RWPE1 (cell line): ENCODE data around the gene NFATC2.

ENCODE experiments used
- CTCF ChIA-PET: fragments of 350-600 bp; sonication (Branson Sonifier 250); formaldehyde crosslinking; extraction: SDS; loops from one replicate; lab custom pipeline; 2021; lab: Yijun Ruan, JAX
- POLR2A ChIA-PET: fragments of 400-600 bp; formaldehyde crosslinking; extraction: SDS; loops from one replicate; lab custom pipeline; 2020; ENCODE audit warnings: antibody characterized with exemption; ENCODE audit not compliant: low non-redundant PET; lab: Yijun Ruan, JAX
- DNase-seq: peaks from one replicate; pipeline ENCODE4 v3.0.0; 2012; ENCODE audit warnings: low spot score
- H3K27ac ChIP-seq: fragments of 450-650 bp; 2 replicates; pipeline ENCODE4 v1.5.1; 2017
- TF ChIP-seq, protein P1 (sequence below): fragments of 450-650 bp; conservative IDR thresholded peaks from 2 replicates; pipeline ENCODE4 v1.5.1; 2017; ENCODE audit warnings: low read depth, mild to moderate bottlenecking

The NFATC2 gene

DNA sequence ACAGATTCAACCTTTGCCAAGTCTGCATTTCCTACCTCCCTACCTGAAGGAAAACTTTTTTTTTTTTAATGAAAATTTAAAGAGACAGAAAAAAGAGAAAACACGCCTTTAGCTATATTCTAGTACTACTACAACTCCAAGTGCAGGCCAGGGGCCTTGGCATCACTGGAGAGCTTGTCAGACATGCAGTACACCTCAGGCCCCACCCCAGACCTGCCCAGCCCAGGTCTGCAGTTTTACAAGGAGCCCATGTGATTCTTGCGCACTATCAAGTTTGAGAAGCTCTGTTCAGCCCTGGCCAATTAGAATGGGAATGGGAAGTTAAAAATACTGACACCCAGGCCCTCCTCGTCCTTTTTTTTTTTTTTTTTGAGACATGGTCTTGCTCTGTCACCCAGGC, 85.0 kb downstream of the NFATC2 start:
- CTCF ChIA-PET, result interaction anchor here (0.6 to 1.3 kb wide), 4 partner anchors 24 to 138 kb away, joined by 3 to 10 read pairs (median 5); no protein-coding TSS in a partner anchor
- TF ChIP-seq, protein P1, sequence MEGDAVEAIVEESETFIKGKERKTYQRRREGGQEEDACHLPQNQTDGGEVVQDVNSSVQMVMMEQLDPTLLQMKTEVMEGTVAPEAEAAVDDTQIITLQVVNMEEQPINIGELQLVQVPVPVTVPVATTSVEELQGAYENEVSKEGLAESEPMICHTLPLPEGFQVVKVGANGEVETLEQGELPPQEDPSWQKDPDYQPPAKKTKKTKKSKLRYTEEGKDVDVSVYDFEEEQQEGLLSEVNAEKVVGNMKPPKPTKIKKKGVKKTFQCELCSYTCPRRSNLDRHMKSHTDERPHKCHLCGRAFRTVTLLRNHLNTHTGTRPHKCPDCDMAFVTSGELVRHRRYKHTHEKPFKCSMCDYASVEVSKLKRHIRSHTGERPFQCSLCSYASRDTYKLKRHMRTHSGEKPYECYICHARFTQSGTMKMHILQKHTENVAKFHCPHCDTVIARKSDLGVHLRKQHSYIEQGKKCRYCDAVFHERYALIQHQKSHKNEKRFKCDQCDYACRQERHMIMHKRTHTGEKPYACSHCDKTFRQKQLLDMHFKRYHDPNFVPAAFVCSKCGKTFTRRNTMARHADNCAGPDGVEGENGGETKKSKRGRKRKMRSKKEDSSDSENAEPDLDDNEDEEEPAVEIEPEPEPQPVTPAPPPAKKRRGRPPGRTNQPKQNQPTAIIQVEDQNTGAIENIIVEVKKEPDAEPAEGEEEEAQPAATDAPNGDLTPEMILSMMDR, result no peak
- peak overlapping the region; percentile 95 for H3K27ac ChIP-seq
- POLR2A ChIA-PET, result interaction anchor here (0.6 kb wide), 1 partner anchor 521 kb away, joined by 11 read pairs; no protein-coding TSS in a partner anchor
- DNase-seq, result peak; percentile 34

DNA sequence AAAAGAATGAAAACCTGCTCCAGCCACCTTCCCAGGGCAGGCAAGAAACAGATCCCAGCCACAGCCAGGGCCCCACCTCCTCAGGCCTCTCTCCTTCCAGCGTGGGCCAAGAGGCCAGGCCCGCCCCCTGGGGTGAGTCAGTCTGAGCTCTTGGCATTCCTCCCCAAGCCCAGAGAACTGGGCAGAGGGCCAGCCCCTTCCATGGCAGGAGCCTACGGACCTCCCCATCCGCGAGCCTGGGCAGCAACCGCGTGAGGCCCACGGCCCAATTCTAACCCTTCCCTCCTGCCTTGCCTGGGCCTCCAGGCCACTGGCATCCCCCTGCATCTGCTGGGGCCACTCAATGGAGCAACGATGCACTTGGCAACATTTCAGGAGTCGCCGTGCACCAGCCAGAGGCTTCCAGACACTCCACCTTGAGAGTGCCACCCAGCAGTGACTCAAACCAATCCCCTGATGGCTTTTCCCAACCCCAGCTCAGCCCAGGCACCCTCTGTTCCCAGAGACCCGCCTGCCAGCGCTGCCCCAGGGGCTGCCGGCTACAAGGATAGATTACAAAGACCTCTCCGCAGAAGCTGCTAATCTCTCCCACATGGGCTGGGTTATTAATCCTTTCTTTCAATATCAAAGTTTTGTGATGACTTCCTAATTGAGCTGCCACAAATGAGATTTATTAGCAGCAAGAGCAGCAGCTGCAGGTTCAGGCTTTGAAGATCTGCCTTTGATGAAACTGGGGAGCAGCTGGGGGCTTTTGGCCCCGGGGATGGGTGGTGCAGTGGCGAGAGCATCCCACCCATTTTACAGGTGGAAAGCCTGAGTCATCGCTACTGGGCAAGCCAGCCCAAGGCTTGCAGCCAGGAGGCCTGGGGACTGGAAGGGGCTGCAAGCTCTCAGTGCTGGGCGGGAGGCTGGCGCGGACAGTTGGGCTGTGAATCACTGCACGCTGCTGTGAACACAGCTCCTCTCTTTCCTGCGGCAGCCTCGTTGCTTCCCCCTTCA, 85.7 kb downstream of the NFATC2 start:
- TF ChIP-seq, protein P1, result no peak
- peak overlapping the region; percentile 95 for H3K27ac ChIP-seq
- CTCF ChIA-PET, result interaction anchor here (0.6 to 1.3 kb wide), 8 partner anchors 24 to 663 kb away, joined by 3 to 10 read pairs (median 4); no protein-coding TSS in a partner anchor
- POLR2A ChIA-PET, result interaction anchor here (0.6 kb wide), 2 partner anchors 149 to 521 kb away, joined by 5 to 11 read pairs; no protein-coding TSS in a partner anchor
- peak; percentile 98 for DNase-seq

DNA sequence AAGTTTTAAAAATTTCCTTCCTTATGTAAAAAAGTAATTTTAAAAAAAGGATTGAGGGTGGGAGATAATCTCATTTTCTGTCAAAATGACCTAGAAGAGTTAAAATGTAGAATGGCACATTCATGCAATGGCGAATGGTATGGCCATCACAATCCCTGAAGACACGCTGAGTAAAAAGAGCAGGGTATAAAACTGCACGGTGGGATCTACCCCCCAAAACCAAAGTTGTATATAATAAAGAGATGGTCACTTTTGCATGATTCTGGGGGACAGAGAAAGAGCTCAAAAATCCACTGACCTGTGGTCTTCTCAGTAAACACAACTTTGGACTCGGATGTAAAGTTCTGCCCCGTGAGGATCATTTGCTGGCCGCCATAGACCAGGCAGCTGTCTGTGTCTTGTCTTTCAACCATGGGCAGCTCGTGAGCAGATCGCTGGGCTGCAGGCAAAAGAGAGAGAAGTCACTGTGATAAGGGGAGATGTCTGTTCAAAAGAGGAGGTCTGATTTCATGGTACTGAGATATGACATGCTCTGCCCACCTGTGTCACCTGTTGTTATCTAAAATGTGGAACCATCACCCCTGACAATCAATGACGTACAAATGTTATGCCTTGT, 88.2 kb downstream of the NFATC2 start:
- ChIA-PET CTCF (no interaction called here), POLR2A (no interaction called here)
- TF ChIP-seq, protein P1, result no peak
- DNase-seq, result no peak
- H3K27ac ChIP-seq, result no peak overlapping the region

DNA sequence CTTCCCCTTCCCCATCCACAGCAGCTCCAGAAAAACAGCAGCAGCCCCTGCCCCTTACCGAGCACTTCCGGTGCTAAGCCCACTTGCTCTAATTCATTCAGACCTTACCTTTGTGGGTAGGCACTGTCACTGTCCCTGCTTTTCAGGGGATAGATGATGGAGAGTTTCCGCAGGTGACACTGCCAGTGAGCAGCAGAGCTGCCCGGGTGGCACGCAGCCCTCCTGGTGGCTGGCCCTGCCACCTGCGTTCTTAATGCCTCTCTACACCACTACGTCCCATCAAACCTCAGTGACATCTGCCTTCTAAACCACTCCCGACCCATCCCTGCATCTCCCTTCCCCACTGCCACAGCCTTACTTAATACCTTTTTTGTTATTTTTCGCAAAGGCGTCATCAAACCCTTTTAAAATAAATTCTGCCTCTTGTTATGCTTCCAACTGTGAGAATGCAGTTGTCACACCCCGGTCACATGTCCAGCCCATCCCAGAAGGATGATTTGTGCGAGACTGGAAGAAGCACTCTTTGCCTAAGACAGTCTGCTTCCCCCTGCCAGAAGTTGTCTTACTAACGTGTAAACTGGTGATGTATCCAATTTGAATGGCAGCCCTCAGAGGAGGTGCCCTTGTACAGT, 89.7 kb downstream of the NFATC2 start:
- no peak overlapping the region for H3K27ac ChIP-seq
- ChIA-PET CTCF (no interaction called here), POLR2A (no interaction called here)
- no peak for DNase-seq
- TF ChIP-seq, protein P1, result no peak

DNA sequence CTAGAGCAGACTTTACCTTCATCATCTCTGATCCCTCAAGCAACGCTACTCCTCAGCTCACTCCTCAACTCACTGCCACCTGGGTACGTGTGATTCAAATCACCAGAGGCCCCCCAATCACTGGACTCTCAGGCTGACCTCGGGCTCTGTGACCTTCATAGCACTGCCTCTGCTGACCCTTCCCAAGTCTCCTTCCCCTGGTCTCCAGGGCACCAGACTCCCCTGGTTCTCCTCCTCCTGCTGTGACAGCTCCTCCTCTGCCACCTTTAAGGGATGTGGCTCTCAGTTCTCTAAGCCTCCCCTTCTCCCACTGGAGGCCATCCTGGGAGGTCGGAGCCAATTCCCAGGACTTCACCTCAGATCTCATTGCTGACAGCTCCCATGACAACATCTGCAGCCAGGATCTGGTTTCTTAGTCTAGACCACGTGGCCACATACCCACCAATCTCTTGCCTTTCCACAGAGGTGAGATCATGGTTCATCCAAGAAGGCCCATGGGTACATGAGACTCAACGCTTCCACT, 90.4 kb downstream of the NFATC2 start:
- no peak for DNase-seq
- TF ChIP-seq, protein P1, result no peak
- H3K27ac ChIP-seq, result no peak overlapping the region
- POLR2A ChIA-PET, result no interaction called here
- CTCF ChIA-PET, result no interaction called here

DNA sequence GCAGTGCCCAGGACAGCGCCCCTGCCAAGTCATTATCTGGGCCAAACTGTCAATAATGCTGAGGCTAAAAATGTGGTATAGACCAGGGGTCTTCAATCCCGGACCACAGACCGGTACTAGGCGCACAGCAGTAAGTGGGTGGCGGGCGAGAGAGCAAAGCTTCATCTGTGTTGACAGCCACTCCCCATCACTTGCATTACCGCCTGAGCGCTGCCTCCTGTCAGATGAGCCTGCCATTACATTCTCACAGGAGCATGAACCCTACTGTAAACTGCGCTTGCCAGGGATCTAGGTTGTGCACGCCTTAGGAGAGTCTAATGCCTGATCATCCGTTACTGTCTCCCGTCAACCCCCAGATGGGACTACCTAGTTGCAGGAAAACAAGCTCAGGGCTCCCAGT, 91.0 kb downstream of the NFATC2 start:
- ChIA-PET CTCF (no interaction called here), POLR2A (no interaction called here)
- no peak for DNase-seq
- TF ChIP-seq, protein P1, result no peak
- no peak overlapping the region for H3K27ac ChIP-seq
